SIG-M5 treated with dmso at 0.1 percent for 504 hours (cell line): ENCODE data around the gene SLC30A7.
A peak's percentile ranks its signal among the peaks of the same experiment; 100 is the strongest.

Experiments used
- DNase-seq: peaks from one replicate; lab custom pipeline; 2025; ENCODE audit not compliant: unreplicated experiment; lab: John Stamatoyannopoulos, UW

Gene SLC30A7

GRCh38 chr1:101025283-101025656 is 129.4 kb downstream of the SLC30A7 start:
- DNase-seq = no peak

GRCh38 chr1:101025657-101026429 is 130.0 kb downstream of the SLC30A7 start, which contains the start of gene DPH5:
TSS of gene DPH5 (minus strand) at chr1:101025784. CDS start at chr1:101025443, 341 bp downstream.
- DNase-seq = peak; percentile 78

GRCh38 chr1:101026430-101026788 is 130.5 kb downstream of the SLC30A7 start:
- no peak for DNase-seq

- DNase-seq = no peak
Observed at GRCh38 chr1:101027194-101027772, 131.4 kb downstream of the SLC30A7 start.

GRCh38 chr1:101028466-101028865 is 132.6 kb downstream of the SLC30A7 start:
- DNase-seq = no peak

- DNase-seq = no peak
Observed at GRCh38 chr1:101029184-101029583, 133.3 kb downstream of the SLC30A7 start.

- no peak for DNase-seq
Observed at GRCh38 chr1:101030881-101031280, 135.0 kb downstream of the SLC30A7 start.
